NB4 (cell line): Measurements from ENCODE around the gene HPS1.
A peak's percentile ranks its signal among the peaks of the same experiment; 100 is the strongest.

ENCODE experiments used
- DNase-seq: peaks from one replicate; pipeline ENCODE4 v3.0.0; 2010; ENCODE audit warnings: low read depth
- H3K4me3 ChIP-seq: one replicate; pipeline ENCODE4 v1.5.1; 2011; ENCODE audit warnings: mild to moderate bottlenecking, low read depth, low read length, moderate library complexity
- CTCF ChIP-seq: IDR thresholded peaks from one replicate; pipeline ENCODE4 v1.5.1; 2012; ENCODE audit warnings: low read depth, low read length
- MYC ChIP-seq: IDR thresholded peaks from 2 replicates; pipeline ENCODE4 v1.6.1; 2011; ENCODE audit warnings: low read depth, low read length
- POLR2A ChIP-seq: IDR thresholded peaks from 2 replicates; pipeline ENCODE4 v1.6.1; 2011; ENCODE audit warnings: mild to moderate bottlenecking; ENCODE audit not compliant: insufficient read length; ENCODE audit errors: extremely low read depth
- TF ChIP-seq, protein P1 (sequence below): IDR thresholded peaks from 2 replicates; pipeline ENCODE4 v1.6.1; 2011; ENCODE audit warnings: low read depth, low read length

The HPS1 gene

GRCh38 chr10:98414578-98414931, 32.2 kb downstream of the HPS1 start:
- peak overlapping the region; percentile 67 for H3K4me3 ChIP-seq
- no peak for TF ChIP-seq MYC
- no peak for TF ChIP-seq POLR2A
- no peak for TF ChIP-seq CTCF
- TF ChIP-seq, protein P1, sequence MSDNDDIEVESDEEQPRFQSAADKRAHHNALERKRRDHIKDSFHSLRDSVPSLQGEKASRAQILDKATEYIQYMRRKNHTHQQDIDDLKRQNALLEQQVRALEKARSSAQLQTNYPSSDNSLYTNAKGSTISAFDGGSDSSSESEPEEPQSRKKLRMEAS = no peak
- no peak for DNase-seq

GRCh38 chr10:98411768-98412167, 35.0 kb downstream of the HPS1 start:
- no peak overlapping the region for H3K4me3 ChIP-seq
- no peak for DNase-seq
- TF ChIP-seq MYC (no peak), POLR2A (no peak), CTCF (no peak)
- TF ChIP-seq, protein P1 = no peak

GRCh38 chr10:98411166-98411565, 35.6 kb downstream of the HPS1 start:
- no peak for DNase-seq
- TF ChIP-seq, protein P1 = no peak
- TF ChIP-seq POLR2A = no peak
- TF ChIP-seq CTCF = no peak
- no peak for TF ChIP-seq MYC
- H3K4me3 ChIP-seq = no peak overlapping the region

DNA sequence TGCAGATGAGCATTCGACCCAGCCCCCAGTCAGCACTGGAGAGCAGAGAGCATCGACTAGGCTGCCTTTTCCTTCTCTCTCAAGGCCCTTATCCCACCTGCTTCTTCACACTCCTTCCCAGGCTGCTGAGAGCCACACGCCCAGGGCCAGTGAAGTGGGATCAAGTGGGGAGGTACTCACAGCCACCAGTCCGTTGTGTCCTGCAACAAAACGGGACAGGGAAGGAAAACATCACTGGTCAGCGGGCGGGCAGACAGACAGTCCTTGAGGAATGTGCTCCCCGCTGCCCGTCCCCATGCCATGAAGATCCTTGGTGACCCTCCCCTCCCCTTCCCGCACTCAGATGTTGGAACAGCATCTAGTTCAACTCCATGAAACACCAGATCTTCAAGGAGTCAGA, 36.0 kb downstream of the HPS1 start:
- TF ChIP-seq, protein P1 = no peak
- TF ChIP-seq POLR2A (no peak), CTCF (no peak), MYC (no peak)
- H3K4me3 ChIP-seq = no peak overlapping the region
- no peak for DNase-seq

GRCh38 chr10:98410135-98410743, 36.5 kb downstream of the HPS1 start:
- no peak for DNase-seq
- TF ChIP-seq MYC (no peak), POLR2A (no peak), CTCF (no peak)
- TF ChIP-seq, protein P1 = no peak

More at GRCh38 chr10:98410135-98410743, 36.5 kb downstream of the HPS1 start:
- H3K4me3 ChIP-seq = no peak overlapping the region
